GM12864 (cell line): ENCODE measurements around the gene DPP8.

Experiments
- DNase-seq: peaks from one replicate; pipeline ENCODE4 v3.0.0-alpha.2; 2011; ENCODE audit warnings: low read depth
- H3K4me3 ChIP-seq: 2 replicates; pipeline ENCODE4 v1.5.1; 2011; ENCODE audit warnings: mild to moderate bottlenecking, low read depth, low read length, control low read depth
- TF ChIP-seq, protein P1 (sequence below): IDR thresholded peaks from 2 replicates; pipeline ENCODE4 v1.5.1; 2011; ENCODE audit warnings: low read depth, mild to moderate bottlenecking, moderate library complexity, low read length, control low read depth, inconsistent platforms; ENCODE audit errors: missing control alignments

Gene DPP8

GRCh38 chr15:65418596-65418995 lies 98.9 kb downstream of the DPP8 start:
- no peak overlapping the region for H3K4me3 ChIP-seq
- TF ChIP-seq, protein P1, sequence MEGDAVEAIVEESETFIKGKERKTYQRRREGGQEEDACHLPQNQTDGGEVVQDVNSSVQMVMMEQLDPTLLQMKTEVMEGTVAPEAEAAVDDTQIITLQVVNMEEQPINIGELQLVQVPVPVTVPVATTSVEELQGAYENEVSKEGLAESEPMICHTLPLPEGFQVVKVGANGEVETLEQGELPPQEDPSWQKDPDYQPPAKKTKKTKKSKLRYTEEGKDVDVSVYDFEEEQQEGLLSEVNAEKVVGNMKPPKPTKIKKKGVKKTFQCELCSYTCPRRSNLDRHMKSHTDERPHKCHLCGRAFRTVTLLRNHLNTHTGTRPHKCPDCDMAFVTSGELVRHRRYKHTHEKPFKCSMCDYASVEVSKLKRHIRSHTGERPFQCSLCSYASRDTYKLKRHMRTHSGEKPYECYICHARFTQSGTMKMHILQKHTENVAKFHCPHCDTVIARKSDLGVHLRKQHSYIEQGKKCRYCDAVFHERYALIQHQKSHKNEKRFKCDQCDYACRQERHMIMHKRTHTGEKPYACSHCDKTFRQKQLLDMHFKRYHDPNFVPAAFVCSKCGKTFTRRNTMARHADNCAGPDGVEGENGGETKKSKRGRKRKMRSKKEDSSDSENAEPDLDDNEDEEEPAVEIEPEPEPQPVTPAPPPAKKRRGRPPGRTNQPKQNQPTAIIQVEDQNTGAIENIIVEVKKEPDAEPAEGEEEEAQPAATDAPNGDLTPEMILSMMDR: no peak
- no peak for DNase-seq

DNA sequence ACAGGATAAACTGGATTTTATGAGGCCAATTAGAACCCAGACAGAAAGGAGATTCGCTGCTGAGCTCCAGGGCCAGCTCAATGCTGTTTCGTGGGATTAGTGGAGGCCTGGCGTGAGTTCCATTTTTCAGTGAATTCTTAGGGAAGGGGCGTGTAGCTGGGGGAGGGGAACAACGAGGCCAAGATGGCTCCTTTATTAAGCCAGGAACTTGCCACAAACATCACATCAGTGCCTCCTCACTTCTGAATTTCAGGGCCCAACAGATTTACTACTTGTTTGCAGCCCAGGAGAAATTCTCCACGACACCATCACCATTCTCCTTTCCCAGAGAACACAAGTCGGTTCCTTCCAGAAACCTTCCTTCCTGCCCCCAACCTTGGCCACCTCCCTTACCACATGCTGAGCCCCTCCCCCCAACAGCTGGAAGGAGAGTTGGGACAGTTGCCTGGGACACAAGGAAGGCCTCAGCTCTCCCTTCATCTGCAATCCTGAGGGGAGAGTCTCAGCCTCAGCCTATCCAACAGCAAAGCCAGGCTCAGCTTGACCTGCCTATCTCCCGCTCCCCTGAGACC lies 100.6 kb downstream of the DPP8 start:
- no peak overlapping the region for H3K4me3 ChIP-seq
- no peak for DNase-seq
- TF ChIP-seq, protein P1: no peak

GRCh38 chr15:65414841-65415621 lies 102.5 kb downstream of the DPP8 start:
- H3K4me3 ChIP-seq: no peak overlapping the region
- no peak for DNase-seq
- TF ChIP-seq, protein P1: no peak

DNA sequence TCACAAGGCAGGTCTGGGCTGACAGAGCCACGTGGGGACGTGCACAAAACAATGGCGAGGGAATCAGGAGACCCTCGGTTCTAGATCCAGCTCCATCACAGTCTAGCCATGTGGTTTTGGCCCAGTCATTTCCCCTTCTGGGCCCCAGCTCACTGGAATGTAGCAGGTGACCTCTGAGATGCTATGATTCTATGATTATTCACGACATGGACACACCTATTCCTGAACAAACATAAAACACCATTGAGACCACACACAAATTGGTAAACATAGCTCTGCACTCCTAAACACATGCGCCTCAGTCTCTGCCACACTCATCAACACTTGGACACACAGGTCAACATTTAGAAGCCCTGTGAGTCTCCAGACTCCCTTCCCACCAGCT lies 103.7 kb downstream of the DPP8 start:
- TF ChIP-seq, protein P1: no peak
- no peak overlapping the region for H3K4me3 ChIP-seq
- no peak for DNase-seq

- TF ChIP-seq, protein P1: no peak
- H3K4me3 ChIP-seq: no peak overlapping the region
- DNase-seq: no peak
Observed at GRCh38 chr15:65413051-65413759, 104.3 kb downstream of the DPP8 start.

DNA sequence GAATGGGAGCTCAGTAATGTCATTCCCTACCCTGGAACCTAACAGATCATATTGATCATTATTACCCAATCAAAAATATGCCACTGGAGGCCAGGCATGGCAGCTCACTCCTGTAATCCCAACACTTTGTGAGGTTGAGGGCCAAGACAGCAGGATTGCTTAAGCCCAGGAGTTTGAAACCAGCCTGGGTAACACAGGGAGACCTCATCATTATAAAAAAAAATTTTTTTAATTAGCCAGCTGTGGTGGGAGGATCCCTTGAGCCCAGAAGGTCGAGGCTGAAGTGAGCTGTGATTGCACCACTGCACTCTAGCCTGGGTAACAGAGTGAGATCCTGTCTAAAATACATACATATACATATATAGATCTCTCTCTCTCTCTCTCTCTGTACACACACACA lies 104.9 kb downstream of the DPP8 start:
- H3K4me3 ChIP-seq: no peak overlapping the region
- TF ChIP-seq, protein P1: no peak
- DNase-seq: no peak
